GM21526 (cell line): ENCODE data around the gene SLC22A5.

Source experiments
- ATAC-seq: cut with Tn5 transposase; IDR thresholded peaks from one replicate; pipeline ENCODE4 v1.9.1; 2021; ENCODE audit warnings: moderate library complexity; ENCODE audit not compliant: unreplicated experiment, low FRiP score

Gene SLC22A5

DNA sequence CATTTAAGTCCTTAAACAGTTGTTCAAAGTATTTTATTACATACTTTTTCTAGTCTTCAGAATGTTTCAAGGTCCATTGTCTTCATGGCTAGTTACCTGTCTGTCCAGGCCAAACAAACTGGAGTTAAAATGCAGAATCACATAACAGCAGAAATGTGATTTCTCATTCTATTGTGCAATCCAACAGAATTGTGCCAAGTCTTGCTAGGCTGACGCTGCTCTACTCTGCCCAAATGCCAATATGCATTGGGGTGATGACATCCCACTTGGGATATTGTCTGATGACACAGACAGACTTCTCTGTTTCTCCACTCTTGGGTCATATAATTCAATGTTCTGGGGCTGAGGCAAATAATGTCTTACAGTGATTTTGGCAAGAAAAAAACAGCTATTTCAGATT, 5.2 kb upstream of the SLC22A5 start:
- ATAC-seq, result no peak

DNA sequence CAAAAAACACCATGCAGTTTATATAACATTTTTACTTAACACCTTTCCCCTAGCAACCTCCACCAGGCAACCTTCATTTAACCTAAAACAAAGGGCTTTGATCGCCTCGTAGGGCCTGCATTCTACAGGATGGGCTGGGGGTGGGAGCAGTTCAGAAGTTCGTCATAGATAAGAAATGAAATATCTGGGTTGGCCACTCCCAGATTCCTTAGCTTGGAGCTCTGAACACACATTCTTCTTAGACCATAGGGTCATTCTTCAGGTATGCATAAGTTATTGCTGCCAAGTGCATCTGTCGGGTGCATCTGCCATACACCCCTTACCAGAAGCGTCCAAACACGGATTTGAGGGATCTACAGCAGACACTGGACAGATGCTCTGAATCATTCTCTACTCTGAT, 4.3 kb upstream of the SLC22A5 start:
- no peak for ATAC-seq

DNA sequence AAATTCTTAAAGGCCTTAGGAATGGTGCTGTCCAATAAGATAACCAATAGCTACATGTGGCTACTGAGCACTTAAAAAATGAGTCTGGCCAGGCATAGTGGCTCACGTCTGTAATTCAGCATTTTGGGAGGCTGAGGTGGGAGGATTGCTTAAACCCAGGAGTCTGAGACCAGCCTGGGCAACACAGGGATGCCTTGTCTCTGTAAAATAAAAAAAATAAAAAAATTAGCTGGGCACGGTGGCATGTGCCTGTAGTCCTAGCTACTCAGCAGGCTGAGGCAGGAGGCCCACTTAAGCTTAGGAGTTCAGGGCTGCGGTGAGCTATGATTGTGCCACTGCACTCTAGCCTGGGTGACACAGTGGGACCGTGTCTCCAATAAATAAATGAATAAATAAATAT, 1.3 kb upstream of the SLC22A5 start:
- no peak for ATAC-seq

DNA sequence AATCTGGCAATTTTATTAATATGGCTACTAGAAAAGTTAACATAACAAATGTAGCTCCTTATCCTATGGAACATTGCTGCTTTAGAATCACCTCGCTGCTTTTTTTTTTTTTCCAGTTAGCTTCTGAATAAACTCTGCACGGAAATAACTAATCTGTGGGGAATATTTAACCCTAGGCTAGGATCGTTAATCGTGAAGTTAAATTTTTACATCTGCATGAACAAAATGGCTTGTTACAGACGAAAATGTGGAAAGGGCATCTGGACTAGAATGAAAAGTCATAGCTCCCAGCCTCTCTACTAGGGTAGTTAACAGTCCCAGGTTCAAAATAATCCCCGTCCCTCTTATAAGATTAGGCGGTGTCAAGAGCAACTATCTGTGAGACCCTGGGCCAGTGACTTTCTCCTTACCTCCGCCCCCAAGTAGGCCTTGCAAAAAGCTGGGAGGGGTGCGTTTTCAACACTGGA, 470 bp upstream of the SLC22A5 start:
- ATAC-seq, result no peak

DNA sequence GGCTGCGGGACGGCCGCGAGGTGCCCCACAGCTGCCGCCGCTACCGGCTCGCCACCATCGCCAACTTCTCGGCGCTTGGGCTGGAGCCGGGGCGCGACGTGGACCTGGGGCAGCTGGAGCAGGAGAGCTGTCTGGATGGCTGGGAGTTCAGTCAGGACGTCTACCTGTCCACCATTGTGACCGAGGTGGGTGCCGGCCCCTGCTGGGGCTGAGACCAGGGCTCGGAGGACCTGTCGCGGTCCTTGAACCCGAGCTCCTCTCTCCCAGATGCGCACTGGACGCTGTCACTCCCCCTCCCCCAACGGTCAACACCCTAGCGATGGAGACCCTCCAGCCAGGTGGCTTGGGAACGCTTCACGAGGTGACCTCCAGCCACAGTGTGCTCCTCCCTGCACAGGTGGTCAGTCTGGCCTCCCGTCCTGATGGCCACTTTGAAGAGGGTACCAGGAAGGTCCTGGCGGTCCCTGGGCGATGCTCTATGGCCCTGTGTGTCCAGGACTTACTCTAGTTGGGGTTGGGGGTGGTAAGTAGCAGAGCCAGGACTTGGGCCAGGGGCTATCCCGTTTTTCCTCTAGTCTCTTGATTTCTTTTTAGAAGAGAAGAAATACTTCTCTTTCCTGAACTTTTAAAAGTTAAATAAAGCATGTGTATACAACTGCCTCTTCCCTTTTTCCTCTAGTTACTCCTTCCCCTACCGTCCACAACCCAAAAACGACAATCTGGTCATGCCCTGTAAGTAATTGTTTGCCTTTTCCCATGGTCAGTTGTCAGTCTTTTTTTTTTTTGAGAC, 866 bp downstream of the SLC22A5 start:
- ATAC-seq, result no peak

DNA sequence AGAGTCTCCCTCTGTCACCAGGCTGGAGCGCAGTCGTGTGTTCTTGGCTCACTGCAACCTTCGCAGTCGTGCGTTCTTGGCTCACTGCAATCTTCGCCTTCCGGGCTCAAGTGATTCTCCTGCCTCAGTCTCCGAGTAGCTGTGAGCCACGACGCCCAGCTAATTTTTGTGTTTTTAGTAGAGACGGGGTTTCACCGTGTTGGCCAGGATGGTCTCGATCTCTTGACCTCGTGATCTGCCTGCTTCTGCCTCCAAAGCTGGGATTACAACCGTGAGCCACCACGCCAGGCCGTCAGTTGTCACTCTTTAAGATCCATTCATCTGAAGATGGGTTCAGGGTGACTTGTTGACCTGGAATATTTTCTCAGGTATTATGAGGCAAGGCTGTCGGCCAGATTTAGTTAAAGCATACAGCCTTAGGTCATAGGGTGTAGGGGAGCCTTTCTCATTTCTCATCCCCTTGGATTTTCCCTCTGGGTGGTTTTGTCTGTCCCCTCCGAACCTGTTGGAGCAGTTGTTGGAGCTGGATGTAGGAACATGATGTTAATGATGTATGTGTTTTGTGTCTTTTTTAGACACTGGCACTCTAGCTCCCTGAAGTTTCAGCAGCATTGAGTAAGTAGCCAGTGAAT, 1.6 kb downstream of the SLC22A5 start:
- ATAC-seq, result no peak

DNA sequence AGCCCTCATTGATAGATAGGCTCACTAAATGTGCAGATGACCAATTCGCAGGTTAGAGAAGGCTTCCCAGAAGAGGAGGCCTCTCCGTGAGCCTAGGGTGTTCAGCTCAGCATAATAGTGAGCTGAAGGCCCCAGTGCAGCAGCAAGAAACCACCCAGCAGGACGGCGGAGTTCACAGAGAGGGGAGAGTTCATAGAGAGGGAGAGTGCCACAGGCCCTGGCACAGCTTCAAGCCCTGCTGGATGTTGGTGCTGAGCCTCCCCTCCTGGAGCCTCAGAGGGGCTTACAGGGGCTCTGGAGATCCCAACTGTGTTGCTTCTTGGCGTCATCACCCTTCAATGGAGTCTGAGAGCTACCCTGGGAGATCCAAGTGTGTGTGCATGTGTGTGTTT, 2.1 kb downstream of the SLC22A5 start:
- no peak for ATAC-seq

DNA sequence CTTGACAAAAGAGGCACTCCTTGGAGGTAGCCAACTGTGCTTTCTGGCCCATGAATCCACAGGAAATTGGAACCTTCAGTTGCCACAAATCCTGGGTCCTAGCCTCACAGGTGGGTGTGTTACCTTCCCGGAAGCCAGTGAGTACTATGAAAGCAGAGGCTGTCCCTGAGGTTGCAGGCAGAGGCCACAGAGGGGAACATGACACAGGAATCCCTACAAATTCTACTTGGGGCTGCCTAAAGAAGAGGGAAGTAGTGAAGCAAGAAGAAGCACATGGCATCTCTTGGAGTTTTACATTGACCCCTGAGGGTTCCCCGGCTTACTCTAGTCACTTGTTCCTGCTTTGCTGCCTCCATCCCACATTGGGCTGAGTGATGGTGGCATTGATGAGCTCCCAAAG, 2.6 kb downstream of the SLC22A5 start:
- no peak for ATAC-seq

DNA sequence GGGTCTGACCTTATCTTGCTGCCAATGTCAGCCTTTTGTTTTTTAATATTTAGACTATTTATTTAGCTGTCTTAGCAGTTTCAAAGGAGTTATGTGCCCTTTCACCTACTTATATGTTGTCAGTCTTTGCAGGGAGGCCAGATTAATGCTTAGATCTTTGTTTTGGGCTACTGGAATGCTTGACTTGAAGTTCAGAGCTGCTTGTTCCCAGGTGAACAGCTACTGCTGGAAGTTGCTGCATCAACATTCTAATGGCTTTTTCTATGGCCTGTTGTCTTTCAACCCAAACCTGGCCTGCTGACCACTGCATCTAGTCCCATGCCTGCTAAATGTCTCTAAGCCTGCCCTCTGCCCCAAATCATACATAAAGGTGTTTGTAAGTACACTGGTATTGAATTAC, 3.0 kb downstream of the SLC22A5 start:
- no peak for ATAC-seq

DNA sequence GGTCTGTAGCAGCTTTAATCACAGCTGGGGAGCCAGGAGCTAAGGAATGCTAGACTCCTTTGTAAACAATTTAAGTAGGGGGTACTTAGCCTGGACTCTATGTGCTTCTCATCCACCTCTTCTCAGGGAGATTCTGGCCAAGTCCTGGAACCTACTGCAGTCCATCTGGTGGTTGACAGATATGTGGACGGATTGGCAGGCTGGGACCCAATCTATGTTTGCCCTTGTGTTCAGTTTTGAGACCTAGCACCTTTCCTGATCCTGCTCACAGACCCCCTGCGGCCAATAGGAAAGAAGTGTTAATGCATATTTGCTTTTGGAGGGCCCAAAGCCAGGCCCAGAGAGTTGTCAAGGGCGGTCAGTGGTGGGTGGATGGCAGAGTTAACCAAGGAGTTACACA, 6.4 kb downstream of the SLC22A5 start:
- ATAC-seq, result no peak

DNA sequence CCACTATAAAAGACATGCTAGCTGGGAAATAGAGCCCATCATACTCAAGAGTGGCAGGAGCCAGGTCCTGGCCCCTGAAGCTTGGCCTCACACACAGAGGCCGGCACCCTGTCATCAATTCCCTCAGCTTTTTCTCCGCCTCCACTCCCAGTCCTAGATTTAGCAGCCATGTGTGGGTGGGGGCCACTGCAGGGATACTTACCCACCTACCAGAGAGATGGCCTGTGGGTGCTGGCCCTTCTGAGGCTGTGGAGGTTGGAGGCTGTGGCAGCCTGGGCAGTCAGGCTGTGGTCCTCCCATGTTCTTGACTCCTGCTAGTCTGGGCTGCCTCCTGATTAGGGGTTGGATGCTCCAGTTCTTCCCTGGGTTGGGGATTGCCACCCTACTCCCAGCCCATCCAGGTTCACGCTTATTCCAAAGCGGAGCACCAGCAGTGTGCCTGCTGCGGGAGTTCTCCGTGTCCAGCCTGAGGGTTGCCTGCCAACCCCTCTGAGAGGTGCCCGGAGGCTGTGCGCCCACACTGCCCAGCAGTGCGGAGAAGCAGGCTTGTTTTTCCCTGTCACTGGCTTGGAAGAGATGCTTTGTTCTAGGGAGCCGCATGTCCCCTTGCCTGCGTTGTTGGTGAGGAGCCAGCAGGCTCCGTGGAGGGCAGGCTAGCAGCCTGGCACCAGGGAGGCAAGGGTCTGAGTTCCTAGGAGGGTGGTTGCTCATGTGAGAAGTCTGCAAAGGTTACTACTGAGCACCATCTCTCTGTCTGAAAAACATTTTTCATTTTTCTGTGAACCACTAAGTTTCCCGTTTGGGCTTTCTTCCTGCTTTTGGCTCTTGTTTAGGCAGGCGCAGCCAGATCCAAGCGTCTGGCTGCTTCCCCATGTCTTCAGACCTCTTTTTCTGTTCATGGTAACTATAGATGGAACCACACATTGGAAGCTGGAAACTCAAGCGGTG, 7.5 kb downstream of the SLC22A5 start:
- no peak for ATAC-seq

DNA sequence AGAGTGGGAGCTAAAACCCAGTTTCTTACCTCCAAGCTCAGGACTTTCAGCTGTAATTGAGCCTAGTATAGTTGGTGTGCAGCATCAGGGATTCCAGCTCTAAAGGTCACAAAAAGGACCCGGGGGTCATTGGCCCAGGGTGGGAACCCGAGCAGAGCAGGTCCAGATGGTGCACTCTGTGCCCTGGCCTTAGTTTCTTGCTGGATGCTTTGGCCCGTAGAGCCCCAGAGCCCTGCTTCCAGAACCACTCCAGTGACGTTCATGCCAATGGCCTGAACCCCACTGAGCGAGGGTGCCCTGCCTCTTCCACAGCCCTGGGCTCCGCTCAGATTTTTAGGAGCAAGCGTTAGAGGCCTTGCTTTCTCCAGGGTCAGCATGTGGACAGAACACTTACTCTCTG, 8.2 kb downstream of the SLC22A5 start:
- no peak for ATAC-seq

DNA sequence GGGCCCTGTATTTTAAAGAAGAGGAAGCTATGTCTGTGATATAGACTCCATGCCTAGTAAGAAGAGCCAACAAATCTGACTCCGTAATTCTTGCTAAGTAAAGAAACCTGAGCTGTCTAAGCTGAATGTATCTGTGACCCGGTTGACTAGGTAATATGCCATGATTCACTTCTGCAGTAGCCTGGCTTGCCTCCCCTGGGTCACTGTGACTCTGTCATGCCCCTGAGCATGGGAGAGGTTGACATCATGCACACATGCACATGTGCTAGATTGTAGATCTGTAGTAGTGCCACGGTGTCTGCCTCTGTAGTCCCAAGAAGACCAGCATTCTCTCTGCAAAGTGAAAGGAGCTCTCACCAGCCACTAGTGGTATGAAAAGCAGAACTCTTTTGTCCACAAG, 9.1 kb downstream of the SLC22A5 start:
- ATAC-seq, result no peak

DNA sequence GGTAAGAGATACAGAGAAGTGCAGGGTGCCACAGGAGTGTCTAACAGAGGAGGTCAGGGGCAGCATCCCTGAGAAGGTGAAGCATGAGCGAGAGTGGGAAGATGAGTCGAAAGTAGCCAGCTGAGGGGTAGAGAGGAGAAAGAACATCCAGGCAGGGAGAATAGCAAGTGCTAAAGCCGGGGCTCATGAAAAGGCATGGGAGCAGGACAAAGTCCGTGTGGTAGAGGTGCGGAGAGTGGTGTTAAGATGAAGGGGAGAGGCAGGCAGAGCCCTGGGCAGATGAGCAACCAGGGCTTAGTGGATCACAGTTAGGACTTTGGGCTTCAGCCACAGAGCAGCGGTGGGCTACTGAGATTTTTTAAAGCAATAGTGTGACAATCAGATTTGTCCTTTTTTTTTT, 10.5 kb downstream of the SLC22A5 start:
- ATAC-seq, result no peak

DNA sequence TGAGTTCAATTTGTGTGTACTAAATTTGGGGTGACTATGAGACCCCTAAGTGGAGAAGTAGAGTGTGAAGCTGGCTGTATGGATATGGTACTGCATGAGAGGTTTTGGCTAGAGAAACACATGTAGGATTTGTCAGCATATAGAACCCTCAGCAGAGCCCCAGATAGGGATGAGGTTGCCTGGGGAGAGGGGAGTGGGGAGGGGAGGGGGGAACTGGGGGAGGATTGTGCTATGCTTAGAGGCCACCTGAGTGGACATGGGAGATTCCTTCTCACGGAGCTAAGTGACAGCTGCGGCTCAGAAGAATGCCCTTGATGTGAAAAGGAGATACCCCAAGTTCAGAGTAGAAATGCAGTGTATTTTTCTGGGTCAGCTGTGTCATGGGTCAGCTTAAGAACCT, 11.2 kb downstream of the SLC22A5 start:
- ATAC-seq, result no peak

DNA sequence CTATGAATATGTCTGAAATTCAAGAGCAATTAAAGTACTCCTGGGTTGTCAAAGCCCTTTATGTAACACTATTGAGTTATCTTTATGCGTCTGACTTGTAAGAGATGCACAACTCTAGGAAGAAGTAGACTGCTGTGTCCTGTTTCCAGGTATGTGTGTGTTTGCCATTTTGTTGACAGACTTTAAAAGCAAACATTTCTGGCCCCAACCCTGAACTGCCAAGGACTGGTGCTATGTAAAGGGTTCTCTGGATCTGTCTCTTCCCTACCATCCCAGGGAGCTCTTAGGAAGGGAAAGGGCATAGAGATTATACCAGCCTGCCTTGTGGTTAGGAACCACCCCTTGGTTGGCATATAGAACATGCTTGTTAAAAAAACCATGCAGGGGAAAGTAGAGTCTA, 12.1 kb downstream of the SLC22A5 start:
- ATAC-seq, result no peak

DNA sequence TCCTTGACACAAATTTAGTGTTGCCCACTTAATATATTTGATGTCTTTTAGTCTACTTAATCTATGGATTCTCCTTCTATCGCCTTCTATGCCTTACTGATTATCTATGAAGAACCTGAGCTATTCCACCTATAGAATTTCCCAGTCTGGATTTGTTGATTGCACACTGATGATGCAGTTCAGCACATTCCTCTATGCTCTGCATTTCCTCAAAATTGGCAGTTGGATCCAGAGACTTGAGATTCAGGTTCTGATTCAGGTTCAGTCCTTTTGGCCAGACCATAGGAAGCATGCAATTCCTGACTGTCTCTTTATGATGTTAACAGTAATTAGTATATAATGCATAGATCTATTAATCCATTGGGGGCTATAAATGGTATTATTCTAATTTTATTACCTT, 13.8 kb downstream of the SLC22A5 start:
- no peak for ATAC-seq

DNA sequence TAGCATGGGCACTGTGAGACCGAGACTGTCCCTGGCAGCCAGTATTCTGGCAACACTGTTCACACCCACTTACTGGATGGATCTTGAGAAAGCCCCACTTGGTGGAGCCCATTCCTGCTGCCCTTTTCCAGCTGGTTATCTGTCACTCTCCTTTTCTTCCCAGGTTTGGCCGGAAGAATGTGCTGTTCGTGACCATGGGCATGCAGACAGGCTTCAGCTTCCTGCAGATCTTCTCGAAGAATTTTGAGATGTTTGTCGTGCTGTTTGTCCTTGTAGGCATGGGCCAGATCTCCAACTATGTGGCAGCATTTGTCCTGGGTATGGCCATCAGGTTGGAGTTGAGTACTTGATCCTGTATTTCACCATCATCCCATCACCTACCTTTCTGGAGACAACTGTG, 14.5 kb downstream of the SLC22A5 start:
- no peak for ATAC-seq

DNA sequence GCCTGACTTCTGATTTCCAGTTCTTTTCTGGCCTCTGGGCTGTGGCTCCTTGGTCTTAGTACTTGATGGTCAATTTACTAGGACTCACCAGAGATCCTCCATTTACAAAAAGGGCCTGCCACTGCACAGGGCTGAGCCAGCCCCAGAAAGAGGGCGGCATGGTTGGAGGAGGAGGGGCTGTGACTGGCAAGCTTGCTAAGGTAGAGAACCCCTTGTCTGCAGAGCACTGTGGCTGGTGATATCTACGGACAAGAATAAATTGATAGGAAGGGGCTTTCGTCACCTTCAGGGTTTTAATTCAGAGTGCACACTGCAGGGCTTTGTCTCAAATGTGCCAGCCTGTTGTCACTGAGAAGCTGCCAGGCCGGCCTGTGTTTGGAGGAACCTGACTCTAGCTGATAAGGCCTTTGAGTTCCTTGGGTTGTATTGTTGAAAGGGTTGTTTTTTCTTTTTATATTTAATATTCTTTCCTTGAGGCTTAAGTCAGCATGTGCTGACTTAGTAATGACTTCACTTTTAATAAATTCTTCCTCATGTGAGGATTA, 15.1 kb downstream of the SLC22A5 start:
- no peak for ATAC-seq

DNA sequence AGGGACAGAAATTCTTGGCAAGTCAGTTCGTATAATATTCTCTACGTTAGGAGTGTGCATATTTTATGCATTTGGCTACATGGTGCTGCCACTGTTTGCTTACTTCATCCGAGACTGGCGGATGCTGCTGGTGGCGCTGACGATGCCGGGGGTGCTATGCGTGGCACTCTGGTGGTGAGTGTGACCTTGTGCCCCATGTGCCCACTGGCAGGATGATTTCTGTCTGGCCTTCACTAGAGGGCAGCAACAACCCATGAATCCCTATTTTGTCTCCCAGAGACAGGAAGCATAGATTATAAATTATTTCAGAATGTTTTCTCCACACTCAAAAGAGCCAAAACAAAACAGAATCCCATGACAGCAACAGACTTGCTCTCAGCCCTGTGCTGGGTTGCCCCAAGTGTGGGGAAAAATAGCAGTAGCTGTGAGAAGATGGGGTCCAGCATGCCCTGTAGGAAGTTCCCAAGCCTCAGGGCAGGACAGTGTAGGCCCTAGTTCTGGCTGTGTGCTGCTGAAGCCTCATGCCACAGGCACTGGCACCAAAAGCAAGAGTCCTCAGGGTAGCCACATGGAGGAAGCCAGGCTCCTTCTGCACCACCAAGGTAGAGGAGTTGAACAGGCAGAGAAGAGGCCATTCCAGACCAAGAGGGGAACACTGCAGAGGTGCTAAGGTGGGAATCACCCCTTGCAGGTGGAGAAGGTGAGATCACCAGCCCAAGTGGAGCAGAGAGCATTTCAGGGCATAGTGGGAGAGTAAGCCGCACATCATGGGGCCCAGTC, 16.0 kb downstream of the SLC22A5 start:
- no peak for ATAC-seq
